ENCODE results near the gene ME3. TPM values are rescaled to one million over a fixed set of nuclear protein-coding genes. Genes with fewer than 3 reads are reported as not detected.

Gene ME3
- polyA plus RNA-seq, 1 donor (not counting 4 experiments of a cell fraction or from before 2014, with no cell fraction given) = 1.0 TPM

- Histone ChIP-seq H3K9me3 (ENCODE audit: control insufficient read depth, low read depth, low read length) (no peaks in the 10 kb centered on the region), H3K4me1 (ENCODE audit: control insufficient read depth, extremely low read depth, insufficient read depth, low read length) (peaks cover 26% of the 10 kb centered on the region), H3K4me3 (ENCODE audit: control insufficient read depth in 2 of 3, extremely low read depth in 1 of 3, insufficient read depth in 2 of 3, low read depth in 1 of 3, low read length in 3 of 3) (no peak overlapping the region), H2AFZ (ENCODE audit: control insufficient read depth, low read length) (no peak overlapping the region), H3K27ac (ENCODE audit: control insufficient read depth, insufficient read depth, low read length) (no peak overlapping the region), H3K79me2 (ENCODE audit: control insufficient read depth, insufficient read depth, low read length) (no peaks in the 10 kb centered on the region), H3K9me1 (ENCODE audit: control insufficient read depth, extremely low read depth, insufficient read depth, low read length) (no peaks in the 10 kb centered on the region), H3K4me2 (ENCODE audit: control insufficient read depth, extremely low read depth, insufficient read depth, low read depth, low read length) (no peak overlapping the region), H3K27me3 (ENCODE audit: control insufficient read depth, extremely low read depth, insufficient read depth, low read length) (no peaks in the 10 kb centered on the region), H4K20me1 (ENCODE audit: control insufficient read depth, extremely low read depth, insufficient read depth, low read length) (no peaks in the 10 kb centered on the region), H3K36me3 (ENCODE audit: control insufficient read depth in 2 of 2, extremely low read depth in 1 of 2, insufficient read depth in 2 of 2, low read length in 2 of 2) (no peaks in the 10 kb centered on the region), H3K9ac (ENCODE audit: control insufficient read depth, extremely low read depth, insufficient read depth, low read length) (no peak overlapping the region)
- DNase-seq (ENCODE audit: low read depth, low spot score) (no peak), FAIRE-seq (no peak)
- no peak for TF ChIP-seq CTCF (optimal IDR thresholded peaks at IDR 0.05 in 1 of 3, IDR thresholded peaks at IDR 0.05 in 1 of 3, conservative IDR thresholded peaks at IDR 0.05 in 1 of 3; ENCODE audit: extremely low read depth in 1 of 3, insufficient read depth in 2 of 3, low read length in 3 of 3)
- no peak for TF ChIP-seq EZH2 (IDR thresholded peaks at IDR 0.05; ENCODE audit: low read length)
- dilution Hi-C loops (cut with MboI; ENCODE audit: extremely low pct_ligation_motif_present, low sequenced_read_pairs) = no loop called here
Observed at GRCh38 chr11:86636275-86636674, 36.1 kb downstream of the ME3 start.

GRCh38 chr11:86632499-86633269, 39.7 kb downstream of the ME3 start:
- Histone ChIP-seq H3K36me3 (ENCODE audit: control insufficient read depth in 2 of 2, extremely low read depth in 1 of 2, insufficient read depth in 2 of 2, low read length in 2 of 2) (peaks cover 0 to 2% of the 10 kb centered on the region in 2 experiments), H3K4me3 (ENCODE audit: control insufficient read depth in 2 of 3, extremely low read depth in 1 of 3, insufficient read depth in 2 of 3, low read depth in 1 of 3, low read length in 3 of 3) (no peak overlapping the region), H3K27me3 (ENCODE audit: control insufficient read depth, extremely low read depth, insufficient read depth, low read length) (no peaks in the 10 kb centered on the region), H3K4me1 (ENCODE audit: control insufficient read depth, extremely low read depth, insufficient read depth, low read length) (peaks cover 16% of the 10 kb centered on the region), H4K20me1 (ENCODE audit: control insufficient read depth, extremely low read depth, insufficient read depth, low read length) (no peaks in the 10 kb centered on the region), H3K79me2 (ENCODE audit: control insufficient read depth, insufficient read depth, low read length) (no peaks in the 10 kb centered on the region), H2AFZ (ENCODE audit: control insufficient read depth, low read length) (no peak overlapping the region), H3K27ac (ENCODE audit: control insufficient read depth, insufficient read depth, low read length) (peak overlapping the region; percentile 71), H3K9ac (ENCODE audit: control insufficient read depth, extremely low read depth, insufficient read depth, low read length) (peak overlapping the region; percentile 11), H3K9me1 (ENCODE audit: control insufficient read depth, extremely low read depth, insufficient read depth, low read length) (no peaks in the 10 kb centered on the region), H3K4me2 (ENCODE audit: control insufficient read depth, extremely low read depth, insufficient read depth, low read depth, low read length) (peak overlapping the region; percentile 65), H3K9me3 (ENCODE audit: control insufficient read depth, low read depth, low read length) (no peaks in the 10 kb centered on the region)
- TF ChIP-seq CTCF (optimal IDR thresholded peaks at IDR 0.05 in 1 of 3, IDR thresholded peaks at IDR 0.05 in 1 of 3, conservative IDR thresholded peaks at IDR 0.05 in 1 of 3; ENCODE audit: extremely low read depth in 1 of 3, insufficient read depth in 2 of 3, low read length in 3 of 3) (peak in 2 of 3 experiments; percentile 40 to 72), EZH2 (IDR thresholded peaks at IDR 0.05; ENCODE audit: low read length) (no peak)
- FAIRE-seq (peak; percentile 97), DNase-seq (ENCODE audit: low read depth, low spot score) (peak; percentile 40)
- dilution Hi-C loops (cut with MboI; ENCODE audit: extremely low pct_ligation_motif_present, low sequenced_read_pairs) = no loop called here
